ENCODE data around the gene WWOX. TPM values are rescaled to one million over a fixed set of nuclear protein-coding genes. Genes with fewer than 3 reads are reported as not detected.

Gene WWOX
- total and polyA plus RNA-seq, 2 of the 8 experiments (the other 6 are each of a cell fraction or from before 2014, with no cell fraction given): 5.4 to 16.7 TPM

DNA sequence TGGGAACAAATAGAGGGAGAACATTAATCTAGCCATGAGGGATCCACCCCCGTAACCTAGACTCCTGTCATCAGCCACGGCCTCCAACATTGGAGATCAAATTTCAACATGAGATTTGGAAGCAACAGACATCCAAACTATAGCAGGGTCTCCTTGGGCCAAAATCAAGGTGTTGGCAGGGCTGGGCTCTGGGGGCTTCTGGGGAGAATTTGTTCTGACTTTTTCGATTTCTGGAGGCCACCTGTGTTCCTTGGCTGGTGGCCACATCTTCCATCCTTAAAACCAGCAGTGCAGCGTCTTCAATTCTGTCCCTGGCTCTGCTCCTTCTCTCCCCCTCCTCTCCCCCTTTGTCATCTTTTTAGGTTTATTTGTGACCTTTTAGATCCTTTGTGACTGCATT is 546.2 kb downstream of the WWOX start (continued):
- TF ChIP-seq NRF1 (IDR thresholded peaks at IDR 0.05; ENCODE audit: low read depth, low read length): no peak

All from H1 (cell line).